K562 (cell line): Measurements from ENCODE around the gene CDADC1.
"Not testable (repeated sequence)": the region's sequence is repeated elsewhere in the genome, so short reads cannot be mapped to it uniquely, and the experiment has no call there.

Experiments used
- CTCF ChIP-seq, 3 experiments: IDR thresholded peaks in 2 of 3; conservative IDR thresholded peaks in 1 of 3; 2 replicates each; pipeline ENCODE4 v1.5.1; 2011 to 2012; ENCODE audit warnings: low read length in 3 of 3, mild to moderate bottlenecking in 3 of 3, control low read depth in 2 of 3, improper control_type of control experiment in 1 of 3, inconsistent platforms in 1 of 3, low read depth in 1 of 3, mixed read lengths in 1 of 3, moderate library complexity in 1 of 3; ENCODE audit not compliant: insufficient read depth in 2 of 3
- MNT ChIP-seq, 2 experiments: fragments of 450-650 bp; conservative IDR thresholded peaks; 2 replicates each; pipeline ENCODE4 v1.6.1; 2017; ENCODE audit warnings: mild to moderate bottlenecking in 2 of 2, moderate library complexity in 2 of 2
- NFRKB ChIP-seq: fragments of 450-650 bp; IDR thresholded peaks from 2 replicates; pipeline ENCODE4 v1.6.1; 2016; ENCODE audit warnings: low read depth
- POLR2A ChIP-seq: fragments of 450-650 bp; conservative IDR thresholded peaks from 2 replicates; pipeline ENCODE4 v1.6.1; 2016
- RB1 ChIP-seq: fragments of 450-650 bp; IDR thresholded peaks from 2 replicates; pipeline ENCODE4 v1.6.1; 2017; ENCODE audit warnings: low read depth, mild to moderate bottlenecking
- THAP7 ChIP-seq: fragments of 250-450 bp; sonication (Bioruptor Pico); IDR thresholded peaks from 2 replicates; pipeline ENCODE4 v1.5.0; 2021
- TSHZ1 ChIP-seq: fragments of 250-450 bp; sonication (Bioruptor Pico); IDR thresholded peaks from 2 replicates; pipeline ENCODE4 v1.4.0; 2020; ENCODE audit warnings: mild to moderate bottlenecking, moderate library complexity
- U2AF2 ChIP-seq: fragments of 200-400 bp; formaldehyde crosslinking; optimal IDR thresholded peaks from 2 replicates; pipeline ENCODE3; 2017; ENCODE audit warnings: low read depth, mild to moderate bottlenecking, low read length
- ZNF121 ChIP-seq: sonication (generic); formaldehyde crosslinking; conservative IDR thresholded peaks from 2 replicates; pipeline ENCODE4 v1.8.0; 2022; ENCODE audit warnings: missing genetic modification reagents
- ZNF23 ChIP-seq: fragments of 250-450 bp; sonication (Bioruptor Pico); IDR thresholded peaks from 2 replicates; pipeline ENCODE4 v1.4.0; 2020; ENCODE audit warnings: mild to moderate bottlenecking
- ZNF24 ChIP-seq: fragments of 450-650 bp; IDR thresholded peaks from 2 replicates; pipeline ENCODE4 v1.6.1; 2016
- ZNF253 ChIP-seq: fragments of 250-450 bp; sonication (Bioruptor Pico); conservative IDR thresholded peaks from 2 replicates; pipeline ENCODE4 v1.6.1; 2021; ENCODE audit warnings: mild to moderate bottlenecking

GRCh38 chr13:49327145-49327544, 79.4 kb downstream of the CDADC1 start:
- TF ChIP-seq ZNF24; MNT (conservative IDR thresholded peaks at IDR 0.05); THAP7; CTCF (IDR thresholded peaks at IDR 0.05 in 2 of 3, conservative IDR thresholded peaks at IDR 0.05 in 1 of 3; ENCODE audit: insufficient read depth in 2 of 3, low read depth in 1 of 3, low read length in 3 of 3); POLR2A; ZNF253 (CRISPR knock-in tag); TSHZ1; U2AF2; ZNF121 (CRISPR knock-in tag); ZNF23 (CRISPR knock-in tag); RB1; NFRKB: not testable (repeated sequence)
